B cell (primary cell): ENCODE results near the gene GNA12. TPM values are rescaled to one million over a fixed set of nuclear protein-coding genes. Genes with fewer than 3 reads are reported as not detected.

Experiments used
- ATAC-seq: fragments of 200-7000 bp; cut with Tn5 transposase; one replicate; pipeline ENCODE4 v1.10.0; 2021; ENCODE audit warnings: low read depth, mild to moderate bottlenecking, moderate number of reproducible peaks, moderate library complexity
- CTCF ChIA-PET: fragments of 350-600 bp; sonication (Branson Sonifier 250); formaldehyde crosslinking; loops from one replicate; lab custom pipeline; 2021; ENCODE audit warnings: antibody characterized with exemption, inconsistent platforms; lab: Charles Lee
- POLR2A ChIA-PET: fragments of 350-600 bp; sonication (Branson Sonifier 250); formaldehyde crosslinking; loops from one replicate; lab custom pipeline; 2021; ENCODE audit warnings: antibody characterized with exemption; lab: Charles Lee
- DNase-seq: peaks from one replicate; pipeline ENCODE4 v3.0.0; 2013
- H2AFZ ChIP-seq: 2 replicates; pipeline ENCODE4 v1.6.1; 2012; ENCODE audit warnings: mild to moderate bottlenecking, low read depth, low read length; ENCODE audit not compliant: insufficient read depth, poor library complexity, severe bottlenecking
- H3K27ac ChIP-seq, 2 donors: 1 replicate in 1 of 2; 2 replicates in 1 of 2; pipeline ENCODE4 v1.5.1; 2012 to 2013; ENCODE audit warnings: low read length in 2 of 2, mild to moderate bottlenecking in 2 of 2, moderate library complexity in 1 of 2
- H3K27me3 ChIP-seq, 4 experiments: fragments of 200-600 bp in 1 of 4; sonication (generic) in 1 of 4; replicated peaks in 1 of 4; 1 replicate in 2 of 4; 2 replicates in 2 of 4; pipeline versions ENCODE4 v1.6.1 to v1.7.0; 2013 to 2016; ENCODE audit warnings: low read length in 3 of 4, mild to moderate bottlenecking in 2 of 4, mixed read lengths in 1 of 4, moderate library complexity in 1 of 4; ENCODE audit not compliant: insufficient read depth in 4 of 4, control insufficient read depth in 3 of 4; ENCODE audit errors: control extremely low read depth in 1 of 4
- H3K36me3 ChIP-seq, 2 experiments: replicated peaks in 1 of 2; 1 replicate in 1 of 2; 2 replicates in 1 of 2; pipeline versions ENCODE4 v1.6.1 to v1.7.1; 2013; ENCODE audit warnings: low read length in 1 of 2; ENCODE audit not compliant: insufficient read depth in 2 of 2, control insufficient read depth in 1 of 2; ENCODE audit errors: control extremely low read depth in 1 of 2, extremely low read depth in 1 of 2
- H3K4me1 ChIP-seq, 2 donors: fragments of 200-600 bp in 1 of 2; sonication (generic) in 1 of 2; 1 replicate in 1 of 2; 2 replicates in 1 of 2; pipeline versions ENCODE4 v1.5.1 to v1.6.1; 2013 to 2017; ENCODE audit warnings: low read length in 2 of 2; ENCODE audit not compliant: control insufficient read depth in 2 of 2, insufficient read depth in 2 of 2
- H3K4me2 ChIP-seq: replicated peaks from 2 replicates; pipeline ENCODE3; 2012; ENCODE audit warnings: mild to moderate bottlenecking, low read depth, low read length; ENCODE audit not compliant: poor library complexity, severe bottlenecking
- H3K4me3 ChIP-seq, 5 experiments: fragments of 200-600 bp in 1 of 5; sonication (generic) in 1 of 5; 1 replicate in 3 of 5; 2 replicates in 2 of 5; pipeline versions ENCODE4 v1.5.1 to v1.7.0; 2011 to 2016; ENCODE audit warnings: low read length in 4 of 5, mild to moderate bottlenecking in 4 of 5, low read depth in 2 of 5, control low read depth in 1 of 5, moderate library complexity in 1 of 5; ENCODE audit not compliant: insufficient read depth in 1 of 5; ENCODE audit errors: control extremely low read depth in 1 of 5, extremely low read depth in 1 of 5
- H3K79me2 ChIP-seq: fragments of 200-600 bp; sonication (generic); one replicate; pipeline ENCODE4 v1.6.0; 2016; ENCODE audit warnings: low read length; ENCODE audit not compliant: control insufficient read depth, insufficient read depth
- H3K9ac ChIP-seq: fragments of 200-600 bp; sonication (generic); 2 replicates; pipeline ENCODE4 v1.6.1; 2017; ENCODE audit warnings: mild to moderate bottlenecking, low read length, moderate library complexity
- H3K9me3 ChIP-seq, 3 donors: one replicate each; pipeline versions ENCODE4 v1.6.1 to v1.7.1; 2013; ENCODE audit warnings: low read length in 2 of 3; ENCODE audit not compliant: control insufficient read depth in 2 of 3, insufficient read depth in 1 of 3; ENCODE audit errors: control extremely low read depth in 1 of 3
- H4K20me1 ChIP-seq: 2 replicates; pipeline ENCODE4 v1.6.0; 2012; ENCODE audit warnings: mild to moderate bottlenecking, low read length; ENCODE audit not compliant: insufficient read depth, control insufficient read depth, poor library complexity, severe bottlenecking
- H3K27ac Mint-ChIP-seq: one replicate; pipeline ENCODE4 v1.8.0; 2021; ENCODE audit warnings: mixed read lengths
- H3K27me3 Mint-ChIP-seq: one replicate; pipeline ENCODE4 v1.8.0; 2021; ENCODE audit warnings: mixed read lengths
- H3K4me1 Mint-ChIP-seq: one replicate; pipeline ENCODE4 v1.8.0; 2021; ENCODE audit warnings: mixed read lengths
- H3K4me3 Mint-ChIP-seq: one replicate; pipeline ENCODE4 v1.8.0; 2021; ENCODE audit warnings: mixed read lengths
- H3K9me3 Mint-ChIP-seq: one replicate; pipeline ENCODE4 v1.8.0; 2022; ENCODE audit warnings: mixed read lengths; ENCODE audit not compliant: insufficient read depth
- CTCF ChIP-seq: fragments of 200-600 bp; IDR thresholded peaks from one replicate; pipeline ENCODE4 v1.8.0; 2022; ENCODE audit warnings: antibody characterized with exemption, mild to moderate bottlenecking
- EZH2 ChIP-seq: IDR thresholded peaks from 2 replicates; pipeline ENCODE4 v1.6.1; 2012; ENCODE audit warnings: borderline replicate concordance, low read depth, mild to moderate bottlenecking, moderate library complexity, low read length; ENCODE audit not compliant: insufficient read depth, poor library complexity, severe bottlenecking
- WGBS: methylation state at CpG from one replicate; pipeline ENCODE4 v1.1.5; 2013; ENCODE audit warnings: missing lambda C conversion rate; ENCODE audit not compliant: insufficient coverage; 5-methylcytosine and 5-hydroxymethylcytosine counted together
- intact Hi-C: fragments of 100-400 bp; cut with micrococcal nuclease; formaldehyde crosslinking; loops from one replicate; pipeline ENCODE4 v1.10.0; 2022
- polyA plus RNA-seq: library from polyadenylated mRNA; depleted of rRNA; stranded (reverse); fragments of >200 nt; gene quantifications from 2 replicates; pipeline ENCODE4 v1.2.3, GENCODE V29; 2012
- total RNA-seq, 2 donors: library from RNA; stranded (reverse); fragments of 120-200 nt in 1 of 2; gene quantifications; 1 replicate in 1 of 2; 2 replicates in 1 of 2; pipeline versions ENCODE4 v1.2.3 to v1.2.4, GENCODE V29; 2013 to 2022

GNA12 gene
- total and polyA plus RNA-seq, 2 donors (not counting 1 experiment from before 2014, with no cell fraction given) = 34.6 to 110 TPM

- H3K4me3 Mint-ChIP-seq = peak overlapping the region; percentile 44
- no peak overlapping the region for H3K9ac ChIP-seq
- peaks cover 54 to 74% of the 10 kb centered on the region in 2 donors for H3K4me1 ChIP-seq
- H3K4me1 Mint-ChIP-seq = peaks cover 73% of the 10 kb centered on the region
- no peaks in the 10 kb centered on the region for H3K27me3 Mint-ChIP-seq
- ChIA-PET POLR2A (interaction anchor here (0.7 to 1.9 kb wide), 5 partner anchors 9 to 721 kb away, joined by 3 to 16 read pairs (median 5); no protein-coding TSS in a partner anchor), CTCF (interaction anchor here (0.5 to 7.7 kb wide), 27 partner anchors 9 to 268 kb away, joined by 3 to 81 read pairs (median 4); no protein-coding TSS in a partner anchor)
- no peak overlapping the region for H3K4me2 ChIP-seq
- DNase-seq (peak; percentile 79), ATAC-seq (peak; percentile 54)
- no peaks in the 10 kb centered on the region for H3K27me3 ChIP-seq
- peak overlapping the region; percentile 86 for H3K27ac Mint-ChIP-seq
- TF ChIP-seq EZH2 (no peak), CTCF (peak; percentile 78)
- H3K9me3 Mint-ChIP-seq = no peaks in the 10 kb centered on the region
- H4K20me1 ChIP-seq = peaks cover 10% of the 10 kb centered on the region
- no peak overlapping the region for H3K27ac ChIP-seq
- H3K9me3 ChIP-seq = no peaks in the 10 kb centered on the region
- peaks cover 0 to 9% of the 10 kb centered on the region in 2 experiments for H3K36me3 ChIP-seq
- H2AFZ ChIP-seq = no peak overlapping the region
- intact Hi-C loops = loop anchor here (1.0 to 5.0 kb wide), 4 partner anchors 9 to 123 kb away; partner anchors contain the start of gene GNA12
- WGBS = 38% methylated on average over 16 of the region's 16 CpGs
- H3K4me3 ChIP-seq = no peak overlapping the region
- no peaks in the 10 kb centered on the region for H3K79me2 ChIP-seq
These were observed 125.1 kb downstream of the GNA12 start for GRCh38 chr7:2719007-2719406.

DNA sequence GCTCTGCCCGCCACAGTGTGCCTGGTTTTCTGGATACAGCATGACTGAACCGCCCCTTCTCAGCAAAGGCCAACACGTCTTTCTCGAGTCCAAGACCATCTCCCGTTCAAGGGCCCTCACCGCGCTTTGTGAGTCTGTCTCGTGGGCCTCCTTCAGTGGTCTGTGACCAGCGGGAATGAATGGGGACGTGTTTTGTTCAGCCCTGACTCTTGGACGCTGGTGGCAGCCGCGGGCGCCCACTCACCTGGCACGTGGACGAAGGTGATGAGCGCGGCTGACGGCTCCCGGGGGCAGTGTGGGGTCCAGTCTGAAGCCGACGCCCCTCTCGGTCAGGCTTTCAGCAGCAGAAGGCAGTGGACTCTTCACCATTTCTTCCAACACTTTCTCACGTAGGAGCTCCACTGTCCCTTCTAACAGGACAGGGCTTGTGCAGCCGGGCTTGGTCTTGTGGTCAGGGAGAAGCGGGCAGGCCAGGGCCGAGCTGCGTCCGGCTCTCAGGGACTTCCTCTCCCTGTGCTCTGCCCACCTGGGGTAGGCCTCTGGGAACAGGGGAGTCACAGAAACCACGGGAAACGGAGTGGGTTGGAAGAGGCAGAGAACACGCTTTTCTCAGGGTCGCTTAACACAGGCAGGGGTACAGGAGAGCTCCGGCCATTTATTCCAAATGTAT is 125.7 kb downstream of the GNA12 start:
- ATAC-seq (no peak), DNase-seq (no peak)
- H3K4me3 ChIP-seq = no peak overlapping the region
- Mint-ChIP-seq H3K4me1 (peaks cover 76% of the 10 kb centered on the region), H3K27ac (peak overlapping the region; percentile 86), H3K9me3 (no peaks in the 10 kb centered on the region), H3K27me3 (no peaks in the 10 kb centered on the region), H3K4me3 (peak overlapping the region; percentile 65)
- POLR2A ChIA-PET = interaction anchor here (0.7 to 1.9 kb wide), 6 partner anchors 9 to 721 kb away, joined by 3 to 16 read pairs (median 5); no protein-coding TSS in a partner anchor
- H3K4me2 ChIP-seq = peak overlapping the region; percentile 58
- CTCF ChIA-PET = interaction anchor here (0.5 to 7.7 kb wide), 25 partner anchors 8 to 268 kb away, joined by 3 to 81 read pairs (median 4); no protein-coding TSS in a partner anchor
- no peak overlapping the region for H3K9ac ChIP-seq
- H3K27me3 ChIP-seq = no peaks in the 10 kb centered on the region
- H3K9me3 ChIP-seq = no peaks in the 10 kb centered on the region
- H3K27ac ChIP-seq = no peak overlapping the region
- intact Hi-C loops = loop anchor here (2.0 to 5.0 kb wide), 2 partner anchors 16 to 124 kb away; partner anchors contain the start of gene GNA12
- WGBS = 80% methylated on average over 33 of the region's 34 CpGs
- peaks cover 0 to 14% of the 10 kb centered on the region in 2 experiments for H3K36me3 ChIP-seq
- no peak overlapping the region for H2AFZ ChIP-seq
- TF ChIP-seq CTCF = no peak
- no peak for TF ChIP-seq EZH2
- no peaks in the 10 kb centered on the region for H3K79me2 ChIP-seq
- H3K4me1 ChIP-seq = peaks cover 54 to 71% of the 10 kb centered on the region in 2 donors
- peaks cover 10% of the 10 kb centered on the region for H4K20me1 ChIP-seq
